Body of pancreas (tissue), 4 donors: Measurements from ENCODE around the gene CD44.

Experiments used
- POLR2A ChIP-seq, 3 donors: fragments of 450-650 bp; IDR thresholded peaks; one replicate each; pipeline ENCODE4 v1.6.1; 2016; ENCODE audit warnings: antibody characterized with exemption in 3 of 3, mild to moderate bottlenecking in 2 of 3
- TF ChIP-seq, protein P1 (sequence below), 7 experiments: fragments of 450-650 bp in 4 of 7; fragments of 200-600 bp in 3 of 7; sonication (generic) in 3 of 7; IDR thresholded peaks; one replicate each; pipeline ENCODE4 v1.5.1; 2016 to 2019; ENCODE audit warnings: antibody characterized with exemption in 7 of 7

DNA sequence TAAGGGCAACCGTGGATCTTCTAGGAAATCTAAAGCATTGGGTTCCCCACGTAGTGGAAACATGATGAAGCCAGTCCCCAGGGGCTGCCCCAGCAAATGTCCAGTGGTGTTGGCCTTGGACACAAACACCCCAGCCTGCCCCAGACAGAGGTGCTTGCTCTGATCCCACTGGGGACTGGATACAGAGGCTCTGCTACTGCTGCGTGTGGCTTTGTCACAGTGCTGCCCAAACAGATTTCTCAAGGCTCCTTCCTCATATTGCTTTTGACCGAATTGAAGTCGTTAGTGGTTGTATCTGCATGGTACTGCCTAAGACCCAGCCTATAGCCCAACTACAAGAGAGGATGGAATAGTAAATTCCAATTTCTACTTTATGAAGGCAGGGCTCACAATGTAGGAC is 40.1 kb upstream of the CD44 start:
- TF ChIP-seq POLR2A (IDR thresholded peaks at IDR 0.05) = no peak
- TF ChIP-seq, protein P1, sequence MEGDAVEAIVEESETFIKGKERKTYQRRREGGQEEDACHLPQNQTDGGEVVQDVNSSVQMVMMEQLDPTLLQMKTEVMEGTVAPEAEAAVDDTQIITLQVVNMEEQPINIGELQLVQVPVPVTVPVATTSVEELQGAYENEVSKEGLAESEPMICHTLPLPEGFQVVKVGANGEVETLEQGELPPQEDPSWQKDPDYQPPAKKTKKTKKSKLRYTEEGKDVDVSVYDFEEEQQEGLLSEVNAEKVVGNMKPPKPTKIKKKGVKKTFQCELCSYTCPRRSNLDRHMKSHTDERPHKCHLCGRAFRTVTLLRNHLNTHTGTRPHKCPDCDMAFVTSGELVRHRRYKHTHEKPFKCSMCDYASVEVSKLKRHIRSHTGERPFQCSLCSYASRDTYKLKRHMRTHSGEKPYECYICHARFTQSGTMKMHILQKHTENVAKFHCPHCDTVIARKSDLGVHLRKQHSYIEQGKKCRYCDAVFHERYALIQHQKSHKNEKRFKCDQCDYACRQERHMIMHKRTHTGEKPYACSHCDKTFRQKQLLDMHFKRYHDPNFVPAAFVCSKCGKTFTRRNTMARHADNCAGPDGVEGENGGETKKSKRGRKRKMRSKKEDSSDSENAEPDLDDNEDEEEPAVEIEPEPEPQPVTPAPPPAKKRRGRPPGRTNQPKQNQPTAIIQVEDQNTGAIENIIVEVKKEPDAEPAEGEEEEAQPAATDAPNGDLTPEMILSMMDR (IDR thresholded peaks at IDR 0.05) = no peak
